ENCODE data around the gene MRGPRX4. TPM values are rescaled to one million over a fixed set of nuclear protein-coding genes. Genes with fewer than 3 reads are reported as not detected.
"Not testable (repeated sequence)": the region's sequence is repeated elsewhere in the genome, so short reads cannot be mapped to it uniquely, and the experiment has no call there.

MRGPRX4 gene
- total RNA-seq, 2 experiments from 2014 or later: not detected

GRCh38 chr11:18168372-18168771 is 4.3 kb upstream of the MRGPRX4 start:
- Mint-ChIP-seq H3K4me3 (no peak overlapping the region), H3K36me3 (ENCODE audit: low read depth) (no peaks in the 10 kb centered on the region), H3K9me3 (no peaks in the 10 kb centered on the region), H3K27ac (no peak overlapping the region), H3K27me3 (peaks cover 7% of the 10 kb centered on the region), H3K4me1 (ENCODE audit: low read depth) (no peaks in the 10 kb centered on the region)
- POLR2A ChIA-PET: no interaction called here
- ATAC-seq (no peak), DNase-seq (no peak)
- TF ChIP-seq CTCF (IDR thresholded peaks at IDR 0.05): no peak
- CTCF ChIA-PET: no interaction called here
- intact Hi-C loops (cut with micrococcal nuclease): no loop called here

- H3K9me3 Mint-ChIP-seq: no peaks in the 10 kb centered on the region
- ChIA-PET POLR2A (no interaction called here), CTCF (interaction anchor here (0.9 kb wide), 1 partner anchor 13 kb away, joined by 3 read pairs; no protein-coding TSS in a partner anchor)
- no peak for TF ChIP-seq CTCF (IDR thresholded peaks at IDR 0.05)
- H3K27ac Mint-ChIP-seq: no peak overlapping the region
- H3K4me1 Mint-ChIP-seq (ENCODE audit: low read depth): no peaks in the 10 kb centered on the region
- peaks cover 13% of the 10 kb centered on the region for H3K27me3 Mint-ChIP-seq
- intact Hi-C loops (cut with micrococcal nuclease): no loop called here
- H3K36me3 Mint-ChIP-seq (ENCODE audit: low read depth): no peaks in the 10 kb centered on the region
- peak; percentile 5 for DNase-seq
- no peak for ATAC-seq
- H3K4me3 Mint-ChIP-seq: no peak overlapping the region
Observed at GRCh38 chr11:18171377-18172000, 1.1 kb upstream of the MRGPRX4 start.

GRCh38 chr11:18173225-18173866 is 709 bp downstream of the MRGPRX4 start:
- ATAC-seq: no peak
- no peak for DNase-seq
- Mint-ChIP-seq H3K27ac (no peak overlapping the region), H3K9me3 (no peaks in the 10 kb centered on the region), H3K36me3 (ENCODE audit: low read depth) (no peaks in the 10 kb centered on the region), H3K27me3 (peaks cover 17% of the 10 kb centered on the region), H3K4me1 (ENCODE audit: low read depth) (no peaks in the 10 kb centered on the region), H3K4me3 (no peak overlapping the region)
- ChIA-PET CTCF (no interaction called here), POLR2A (no interaction called here)
- TF ChIP-seq CTCF (IDR thresholded peaks at IDR 0.05): no peak
- intact Hi-C loops (cut with micrococcal nuclease): no loop called here

- Mint-ChIP-seq H3K9me3 (no peaks in the 10 kb centered on the region), H3K4me3 (no peak overlapping the region), H3K27me3 (peaks cover 22% of the 10 kb centered on the region), H3K36me3 (ENCODE audit: low read depth) (no peaks in the 10 kb centered on the region), H3K27ac (no peak overlapping the region), H3K4me1 (ENCODE audit: low read depth) (no peaks in the 10 kb centered on the region)
- ATAC-seq (no peak), DNase-seq (no peak)
- ChIA-PET POLR2A (no interaction called here), CTCF (interaction anchor here (0.8 to 1.9 kb wide), 2 partner anchors 15 to 73 kb away, joined by 3 to 8 read pairs; no protein-coding TSS in a partner anchor)
- no peak for TF ChIP-seq CTCF (IDR thresholded peaks at IDR 0.05)
- intact Hi-C loops (cut with micrococcal nuclease): no loop called here
Observed at GRCh38 chr11:18188796-18189195, 16.2 kb downstream of the MRGPRX4 start.

- POLR2A ChIA-PET; H3K4me1 Mint-ChIP-seq (ENCODE audit: low read depth); ATAC-seq; H3K4me3 Mint-ChIP-seq; H3K9me3 Mint-ChIP-seq; intact Hi-C loops (cut with micrococcal nuclease); DNase-seq; H3K36me3 Mint-ChIP-seq (ENCODE audit: low read depth); H3K27ac Mint-ChIP-seq: not testable (repeated sequence)
- CTCF ChIA-PET: interaction anchor here (1.3 kb wide), 1 partner anchor 74 kb away, joined by 6 read pairs; no protein-coding TSS in a partner anchor
- peaks cover 22% of the 10 kb centered on the region for H3K27me3 Mint-ChIP-seq
Observed at GRCh38 chr11:18189476-18190245, 17.0 kb downstream of the MRGPRX4 start.
